HepG2 (cell line): Measurements from ENCODE around the gene HOXA10. TPM values are rescaled to one million over a fixed set of nuclear protein-coding genes. Genes with fewer than 3 reads are reported as not detected.

Experiments used
- ATAC-seq: fragments of 200-7000 bp; cut with Tn5 transposase; 3 replicates; pipeline ENCODE4 v1.9.1; 2020; ENCODE audit warnings: mild to moderate bottlenecking, moderate library complexity
- BruUV-seq: library from RNA; stranded (reverse); fragments of 400-500 nt; replicated peaks from 2 replicates; lab custom pipeline; 2021; lab: Mats Ljungman, UMichigan
- CTCF ChIA-PET: fragments of 300-600 bp; formaldehyde crosslinking; extraction: SDS; loops from one replicate; lab custom pipeline; 2021; ENCODE audit warnings: low total read pairs, inconsistent platforms, low intra/inter-chr PET ratio; lab: Yijun Ruan, JAX
- POLR2A ChIA-PET: fragments of 350-600 bp; sonication (Branson Sonifier 250); formaldehyde crosslinking; loops from one replicate; lab custom pipeline; 2020; ENCODE audit warnings: antibody characterized with exemption, inconsistent platforms; lab: Yijun Ruan, JAX
- DNase-seq: peaks from one replicate; pipeline ENCODE4 v3.0.0-alpha.2; 2015; ENCODE audit warnings: low spot score
- FAIRE-seq: peaks from 3 replicates; lab custom pipeline; 2011; peaks lifted over from hg19 to GRCh38; lab: Jason Lieb, UNC
- H2AFZ ChIP-seq: one replicate; pipeline ENCODE4 v1.6.1; 2011; ENCODE audit warnings: low read length, inconsistent platforms
- H3K27ac ChIP-seq: fragments of 300-600 bp; 3 replicates; pipeline ENCODE4 v1.8.0; 2011; ENCODE audit warnings: mixed run types, mild to moderate bottlenecking, mixed read lengths, low read length, inconsistent platforms; ENCODE audit not compliant: insufficient read depth; ENCODE audit errors: extremely low read length
- H3K27me3 ChIP-seq, 2 experiments: fragments of 200-600 bp in 1 of 2; 2 replicates in 1 of 2; 3 replicates in 1 of 2; pipeline versions ENCODE4 v1.6.0 to v1.8.0; 2011; ENCODE audit warnings: low read length in 2 of 2, mild to moderate bottlenecking in 2 of 2, moderate library complexity in 2 of 2, inconsistent platforms in 1 of 2; ENCODE audit not compliant: insufficient read depth in 2 of 2, control insufficient read depth in 1 of 2
- H3K36me3 ChIP-seq, 2 experiments: fragments of 200-600 bp in 1 of 2; replicated peaks in 1 of 2; 2 replicates in 1 of 2; 3 replicates in 1 of 2; pipeline versions ENCODE4 v1.5.1 to v1.8.0; 2011; ENCODE audit warnings: low read length in 2 of 2, inconsistent platforms in 1 of 2; ENCODE audit not compliant: insufficient read depth in 2 of 2, control insufficient read depth in 1 of 2
- H3K4me1 ChIP-seq: 2 replicates; pipeline ENCODE4 v1.5.1; 2012; ENCODE audit warnings: low read length, inconsistent platforms; ENCODE audit not compliant: insufficient read depth
- H3K4me2 ChIP-seq: 2 replicates; pipeline ENCODE4 v1.6.0; 2011; ENCODE audit warnings: low read depth, low read length, inconsistent platforms
- H3K4me3 ChIP-seq, 3 experiments: fragments of 200-600 bp in 1 of 3; sonication (generic), shearing (Covaris generic) in 1 of 3; replicated peaks in 1 of 3; 2 replicates each; pipeline ENCODE4 v1.5.1; 2011 to 2016; ENCODE audit warnings: low read length in 3 of 3, inconsistent platforms in 2 of 3, low read depth in 2 of 3, mild to moderate bottlenecking in 2 of 3, control low read depth in 1 of 3, mixed read lengths in 1 of 3; ENCODE audit not compliant: insufficient read depth in 1 of 3
- H3K79me2 ChIP-seq: one replicate; pipeline ENCODE4 v1.6.1; 2011; ENCODE audit warnings: low read length, inconsistent platforms; ENCODE audit not compliant: insufficient read depth
- H3K9ac ChIP-seq: 2 replicates; pipeline ENCODE4 v1.6.0; 2011; ENCODE audit warnings: mild to moderate bottlenecking, low read depth, low read length, inconsistent platforms; ENCODE audit not compliant: insufficient read depth
- H3K9me3 ChIP-seq: 2 replicates; pipeline ENCODE4 v1.5.1; 2012; ENCODE audit warnings: mild to moderate bottlenecking, low read length
- H4K20me1 ChIP-seq: 2 replicates; pipeline ENCODE4 v1.6.0; 2011; ENCODE audit warnings: inconsistent platforms, mild to moderate bottlenecking, low read length, moderate library complexity; ENCODE audit not compliant: insufficient read depth
- YY1 ChIP-seq: IDR thresholded peaks from 2 replicates; pipeline ENCODE4 v1.6.1; 2011; ENCODE audit warnings: low read length, low read depth, moderate library complexity, mild to moderate bottlenecking; ENCODE audit not compliant: insufficient read depth, insufficient replicate concordance
- WGBS: methylation state at CpG from one replicate; pipeline ENCODE4 v1.1.6; 2017; ENCODE audit warnings: low lambda C conversion rate; 5-methylcytosine and 5-hydroxymethylcytosine counted together
- in situ Hi-C: cut with HindIII; loops from 2 replicates; pipeline ENCODE4 v1.10.0; 2017; ENCODE audit warnings: low pct_unique_long_range_greater_than_20kb; ENCODE audit not compliant: extremely low pct_ligation_motif_present
- intact Hi-C: fragments of 100-400 bp; cut with micrococcal nuclease; formaldehyde crosslinking; loops from one replicate; pipeline ENCODE4 v1.10.0; 2022; ENCODE audit not compliant: unreplicated experiment
- polyA plus RNA-seq, 8 experiments: library from polyadenylated mRNA; depleted of rRNA in 3 of 8; stranded (reverse) in 7 of 8; unstranded in 1 of 8; fragments of >200 nt; fragmentation: Illumina TruSeq in 4 of 8; extraction: Trizol in 4 of 8; gene quantifications; 2 replicates each; pipeline versions ENCODE4 v1.2.1 to v1.2.3, GENCODE V29; 2011 to 2016; ENCODE audit warnings: low read depth in 4 of 8, missing spikeins in 1 of 8, mixed read lengths in 1 of 8; ENCODE audit not compliant: insufficient read depth in 1 of 8
- total RNA-seq, 5 experiments: library from RNA; depleted of rRNA; stranded (reverse); fragments of >200 nt; fragmentation: Illumina TruSeq; extraction: Trizol; gene quantifications; 2 replicates each; pipeline ENCODE4 v1.2.3, GENCODE V29; 2016; ENCODE audit warnings: low read depth in 1 of 5
- TF ChIP-seq, protein P1 (sequence below): sonication (generic); formaldehyde crosslinking; IDR thresholded peaks from 2 replicates; pipeline ENCODE4 v1.5.1; 2020; ENCODE audit warnings: mild to moderate bottlenecking, missing genetic modification reagents, moderate library complexity
- TF ChIP-seq, protein P2 (sequence below): sonication (generic); formaldehyde crosslinking; IDR thresholded peaks from 2 replicates; pipeline ENCODE4 v1.4.0; 2020; ENCODE audit warnings: missing genetic modification reagents

The HOXA10 gene
- total and polyA plus RNA-seq, 2 of the 13 experiments (the other 11 are each of a cell fraction or from before 2014, with no cell fraction given): not detected

DNA sequence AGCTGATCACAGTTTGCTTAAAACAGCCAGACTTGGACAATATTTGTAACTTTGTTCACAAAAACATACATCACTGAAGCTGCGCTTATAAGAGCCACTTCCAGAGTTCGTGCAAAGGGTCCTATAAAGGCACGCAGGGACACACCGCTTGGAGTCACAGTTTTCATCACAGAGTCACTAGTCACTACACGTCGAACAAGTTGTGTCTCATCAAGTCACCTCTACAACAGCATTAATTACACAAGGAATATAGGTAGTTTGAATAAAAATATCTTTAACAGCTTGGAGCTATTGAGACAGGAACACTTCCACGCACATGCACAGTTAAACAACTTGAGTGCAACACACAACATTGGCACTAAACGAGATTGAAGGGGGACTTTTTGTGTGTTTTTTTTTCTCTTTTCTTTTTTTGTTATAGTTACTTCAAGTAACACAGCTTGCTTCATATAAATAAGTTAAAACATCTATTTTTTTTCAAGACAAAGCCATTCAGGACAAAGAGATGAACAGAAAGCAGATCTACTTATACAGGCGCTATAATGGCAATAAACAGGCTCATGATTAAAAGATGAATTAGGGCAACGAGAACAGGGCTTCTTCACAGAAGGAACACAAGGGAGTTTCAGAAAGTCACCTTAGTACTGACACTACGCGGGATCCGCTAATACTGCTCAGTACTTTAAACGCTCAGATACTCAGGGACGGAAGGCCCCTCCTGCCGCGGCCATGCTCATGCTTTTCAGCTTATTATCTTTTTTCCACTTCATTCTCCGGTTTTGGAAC is 32.8 kb downstream of the HOXA10 start:
- in situ Hi-C loops: no loop called here

More for the DNA sequence above, 32.8 kb downstream of the HOXA10 start:
- Histone ChIP-seq H3K9me3 (no peaks in the 10 kb centered on the region), H3K79me2 (no peaks in the 10 kb centered on the region), H3K4me1 (peaks cover 16% of the 10 kb centered on the region), H3K36me3 (no peaks in the 10 kb centered on the region; a peak in 2 of 5 replicates), H3K27me3 (no peaks in the 10 kb centered on the region), H3K4me2 (peak overlapping the region; percentile 70), H3K4me3 (peak overlapping the region; percentile 70 to 79 (median 76); a peak in 5 of 6 replicates), H3K9ac (peak overlapping the region; percentile 67), H3K27ac (peak overlapping the region; percentile 60), H4K20me1 (no peaks in the 10 kb centered on the region), H2AFZ (no peak overlapping the region)
- no peak for FAIRE-seq
- 84% methylated on average over 18 of the region's 18 CpGs for WGBS
- TF ChIP-seq, protein P1, sequence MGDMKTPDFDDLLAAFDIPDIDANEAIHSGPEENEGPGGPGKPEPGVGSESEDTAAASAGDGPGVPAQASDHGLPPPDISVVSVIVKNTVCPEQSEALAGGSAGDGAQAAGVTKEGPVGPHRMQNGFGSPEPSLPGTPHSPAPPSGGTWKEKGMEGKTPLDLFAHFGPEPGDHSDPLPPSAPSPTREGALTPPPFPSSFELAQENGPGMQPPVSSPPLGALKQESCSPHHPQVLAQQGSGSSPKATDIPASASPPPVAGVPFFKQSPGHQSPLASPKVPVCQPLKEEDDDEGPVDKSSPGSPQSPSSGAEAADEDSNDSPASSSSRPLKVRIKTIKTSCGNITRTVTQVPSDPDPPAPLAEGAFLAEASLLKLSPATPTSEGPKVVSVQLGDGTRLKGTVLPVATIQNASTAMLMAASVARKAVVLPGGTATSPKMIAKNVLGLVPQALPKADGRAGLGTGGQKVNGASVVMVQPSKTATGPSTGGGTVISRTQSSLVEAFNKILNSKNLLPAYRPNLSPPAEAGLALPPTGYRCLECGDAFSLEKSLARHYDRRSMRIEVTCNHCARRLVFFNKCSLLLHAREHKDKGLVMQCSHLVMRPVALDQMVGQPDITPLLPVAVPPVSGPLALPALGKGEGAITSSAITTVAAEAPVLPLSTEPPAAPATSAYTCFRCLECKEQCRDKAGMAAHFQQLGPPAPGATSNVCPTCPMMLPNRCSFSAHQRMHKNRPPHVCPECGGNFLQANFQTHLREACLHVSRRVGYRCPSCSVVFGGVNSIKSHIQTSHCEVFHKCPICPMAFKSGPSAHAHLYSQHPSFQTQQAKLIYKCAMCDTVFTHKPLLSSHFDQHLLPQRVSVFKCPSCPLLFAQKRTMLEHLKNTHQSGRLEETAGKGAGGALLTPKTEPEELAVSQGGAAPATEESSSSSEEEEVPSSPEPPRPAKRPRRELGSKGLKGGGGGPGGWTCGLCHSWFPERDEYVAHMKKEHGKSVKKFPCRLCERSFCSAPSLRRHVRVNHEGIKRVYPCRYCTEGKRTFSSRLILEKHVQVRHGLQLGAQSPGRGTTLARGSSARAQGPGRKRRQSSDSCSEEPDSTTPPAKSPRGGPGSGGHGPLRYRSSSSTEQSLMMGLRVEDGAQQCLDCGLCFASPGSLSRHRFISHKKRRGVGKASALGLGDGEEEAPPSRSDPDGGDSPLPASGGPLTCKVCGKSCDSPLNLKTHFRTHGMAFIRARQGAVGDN (CRISPR knock-in tag): no peak
- TF ChIP-seq, protein P2, sequence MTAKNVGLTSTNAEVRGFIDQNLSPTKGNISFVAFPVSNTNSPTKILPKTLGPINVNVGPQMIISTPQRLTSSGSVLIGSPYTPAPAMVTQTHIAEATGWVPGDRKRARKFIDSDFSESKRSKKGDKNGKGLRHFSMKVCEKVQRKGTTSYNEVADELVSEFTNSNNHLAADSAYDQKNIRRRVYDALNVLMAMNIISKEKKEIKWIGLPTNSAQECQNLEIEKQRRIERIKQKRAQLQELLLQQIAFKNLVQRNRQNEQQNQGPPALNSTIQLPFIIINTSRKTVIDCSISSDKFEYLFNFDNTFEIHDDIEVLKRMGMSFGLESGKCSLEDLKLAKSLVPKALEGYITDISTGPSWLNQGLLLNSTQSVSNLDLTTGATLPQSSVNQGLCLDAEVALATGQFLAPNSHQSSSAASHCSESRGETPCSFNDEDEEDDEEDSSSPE: no peak
- TF ChIP-seq YY1: peak; percentile 2
- no peak for DNase-seq
- POLR2A ChIA-PET: interaction anchor here (0.9 to 2.7 kb wide), 8 partner anchors 8 to 681 kb away, joined by 3 to 13 read pairs (median 7); partner anchors contain the start of genes HOXA4 and SKAP2
- intact Hi-C loops: loop anchor here (5.0 kb wide), 1 partner anchor 764 kb away; no protein-coding TSS in a partner anchor
- CTCF ChIA-PET: no interaction called here
- ATAC-seq: no peak; the same call in 2 of the 3 replicates
- no TSS peak for BruUV-seq
